A549 (cell line): ENCODE measurements around the gene ERP44.

Source experiments
- CEBPB ChIP-seq, 2 experiments: fragments of >200 bp in 1 of 2; sonication (Bioruptor Twin) in 1 of 2; formaldehyde crosslinking in 1 of 2; IDR thresholded peaks; 2 replicates each; pipeline ENCODE4 v1.6.1; 2012 to 2016
- CTCF ChIP-seq: fragments of >200 bp; sonication (Bioruptor Twin); formaldehyde crosslinking; IDR thresholded peaks from 3 replicates; pipeline ENCODE4 v1.5.1; 2016
- HDAC2 ChIP-seq: fragments of 200-600 bp; sonication (generic); IDR thresholded peaks from 2 replicates; pipeline ENCODE4 v1.6.1; 2016
- JUNB ChIP-seq: fragments of >200 bp; sonication (Bioruptor Twin); formaldehyde crosslinking; IDR thresholded peaks from 2 replicates; pipeline ENCODE4 v1.6.1; 2016
- POLR2AphosphoS2 ChIP-seq: conservative IDR thresholded peaks from 2 replicates; pipeline ENCODE4 v1.6.1; 2012; ENCODE audit warnings: low read length, improper control_type of control experiment, inconsistent platforms
- REST ChIP-seq: fragments of 200-600 bp; sonication (generic); IDR thresholded peaks from 2 replicates; pipeline ENCODE4 v1.6.1; 2016; ENCODE audit warnings: antibody characterized with exemption, mild to moderate bottlenecking, moderate library complexity
- SREBF2 ChIP-seq: fragments of 450-650 bp; IDR thresholded peaks from 2 replicates; pipeline ENCODE4 v1.6.1; 2014; ENCODE audit warnings: mild to moderate bottlenecking, moderate library complexity
- ZNF302 ChIP-seq: fragments of 250-450 bp; sonication (Bioruptor Pico); IDR thresholded peaks from 2 replicates; pipeline ENCODE4 v1.9.0; 2021; ENCODE audit warnings: inconsistent platforms, mild to moderate bottlenecking, moderate library complexity

- no peak for TF ChIP-seq CTCF
- no peak for TF ChIP-seq REST
- no peak for TF ChIP-seq ZNF302
- TF ChIP-seq JUNB = no peak
- no peak for TF ChIP-seq SREBF2
- no peak for TF ChIP-seq HDAC2
- no peak for TF ChIP-seq POLR2AphosphoS2
- TF ChIP-seq CEBPB (IDR thresholded peaks at IDR 0.05) = no peak
Measured at GRCh38 chr9:100021931-100022330, 76.9 kb downstream of the ERP44 start.
